ENCODE data around the gene MYO19. TPM values are rescaled to one million over a fixed set of nuclear protein-coding genes. Genes with fewer than 3 reads are reported as not detected.

Gene MYO19
- total and polyA plus RNA-seq, 9 of the 15 experiments (the other 6 are each of a cell fraction or from before 2014, with no cell fraction given) = 21.6 to 176 (median 129) TPM

- no peak for TF ChIP-seq SP2 (IDR thresholded peaks at IDR 0.05; ENCODE audit: extremely low read depth, low read depth, low read length, poor library complexity, severe bottlenecking)
- TF ChIP-seq GATAD2B (IDR thresholded peaks at IDR 0.05; ENCODE audit: borderline replicate concordance) = no peak
- no peak for TF ChIP-seq HNRNPK (IDR thresholded peaks at IDR 0.05; ENCODE audit: low read depth, low read length, poor library complexity, severe bottlenecking)
- TF ChIP-seq TEAD1 (CRISPR knock-in tag; IDR thresholded peaks at IDR 0.05) = 0 out of 4 replicates have a peak, but pooled peaks of 1 of the 2 experiments have one; percentile 36
- no peak for TF ChIP-seq SMARCE1 (IDR thresholded peaks at IDR 0.05)
- no peak for TF ChIP-seq MCM2 (IDR thresholded peaks at IDR 0.05; ENCODE audit: low read depth)
- TF ChIP-seq TEAD2 (tag; IDR thresholded peaks at IDR 0.05) = no peak
- no peak for TF ChIP-seq PURB (CRISPR knock-in tag; IDR thresholded peaks at IDR 0.05; ENCODE audit: low read depth)
- TF ChIP-seq TAF9B (IDR thresholded peaks at IDR 0.05; ENCODE audit: partially characterized antibody) = no peak
- TF ChIP-seq, protein P1, sequence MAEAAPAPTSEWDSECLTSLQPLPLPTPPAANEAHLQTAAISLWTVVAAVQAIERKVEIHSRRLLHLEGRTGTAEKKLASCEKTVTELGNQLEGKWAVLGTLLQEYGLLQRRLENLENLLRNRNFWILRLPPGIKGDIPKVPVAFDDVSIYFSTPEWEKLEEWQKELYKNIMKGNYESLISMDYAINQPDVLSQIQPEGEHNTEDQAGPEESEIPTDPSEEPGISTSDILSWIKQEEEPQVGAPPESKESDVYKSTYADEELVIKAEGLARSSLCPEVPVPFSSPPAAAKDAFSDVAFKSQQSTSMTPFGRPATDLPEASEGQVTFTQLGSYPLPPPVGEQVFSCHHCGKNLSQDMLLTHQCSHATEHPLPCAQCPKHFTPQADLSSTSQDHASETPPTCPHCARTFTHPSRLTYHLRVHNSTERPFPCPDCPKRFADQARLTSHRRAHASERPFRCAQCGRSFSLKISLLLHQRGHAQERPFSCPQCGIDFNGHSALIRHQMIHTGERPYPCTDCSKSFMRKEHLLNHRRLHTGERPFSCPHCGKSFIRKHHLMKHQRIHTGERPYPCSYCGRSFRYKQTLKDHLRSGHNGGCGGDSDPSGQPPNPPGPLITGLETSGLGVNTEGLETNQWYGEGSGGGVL (CRISPR knock-in tag; IDR thresholded peaks at IDR 0.05) = no peak
- TF ChIP-seq PKNOX1 (IDR thresholded peaks at IDR 0.05) = peak; percentile 62; the same call in 1 of the 2 replicates
- no peak for TF ChIP-seq IRF2 (CRISPR knock-in tag; IDR thresholded peaks at IDR 0.05)
- no peak for TF ChIP-seq CBX5 (IDR thresholded peaks at IDR 0.05; ENCODE audit: borderline replicate concordance, low read depth)
- no peak for TF ChIP-seq CREB3L1 (IDR thresholded peaks at IDR 0.05; ENCODE audit: borderline replicate concordance, low read depth)
- TF ChIP-seq ZNF408 (CRISPR knock-in tag; IDR thresholded peaks at IDR 0.05; ENCODE audit: low read depth) = no peak
- TF ChIP-seq, protein P2, sequence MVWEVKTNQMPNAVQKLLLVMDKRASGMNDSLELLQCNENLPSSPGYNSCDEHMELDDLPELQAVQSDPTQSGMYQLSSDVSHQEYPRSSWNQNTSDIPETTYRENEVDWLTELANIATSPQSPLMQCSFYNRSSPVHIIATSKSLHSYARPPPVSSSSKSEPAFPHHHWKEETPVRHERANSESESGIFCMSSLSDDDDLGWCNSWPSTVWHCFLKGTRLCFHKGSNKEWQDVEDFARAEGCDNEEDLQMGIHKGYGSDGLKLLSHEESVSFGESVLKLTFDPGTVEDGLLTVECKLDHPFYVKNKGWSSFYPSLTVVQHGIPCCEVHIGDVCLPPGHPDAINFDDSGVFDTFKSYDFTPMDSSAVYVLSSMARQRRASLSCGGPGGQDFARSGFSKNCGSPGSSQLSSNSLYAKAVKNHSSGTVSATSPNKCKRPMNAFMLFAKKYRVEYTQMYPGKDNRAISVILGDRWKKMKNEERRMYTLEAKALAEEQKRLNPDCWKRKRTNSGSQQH (CRISPR knock-in tag; IDR thresholded peaks at IDR 0.05) = no peak
- no peak for TF ChIP-seq KAT2B (IDR thresholded peaks at IDR 0.05; ENCODE audit: low read depth, low read length)
- peak; percentile 79; the same call in 1 of the 2 replicates for TF ChIP-seq RB1 (IDR thresholded peaks at IDR 0.05; ENCODE audit: low read depth)
- TF ChIP-seq, protein P3, sequence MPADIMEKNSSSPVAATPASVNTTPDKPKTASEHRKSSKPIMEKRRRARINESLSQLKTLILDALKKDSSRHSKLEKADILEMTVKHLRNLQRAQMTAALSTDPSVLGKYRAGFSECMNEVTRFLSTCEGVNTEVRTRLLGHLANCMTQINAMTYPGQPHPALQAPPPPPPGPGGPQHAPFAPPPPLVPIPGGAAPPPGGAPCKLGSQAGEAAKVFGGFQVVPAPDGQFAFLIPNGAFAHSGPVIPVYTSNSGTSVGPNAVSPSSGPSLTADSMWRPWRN (IDR thresholded peaks at IDR 0.05; ENCODE audit: low read depth) = no peak
- TF ChIP-seq EHMT2 (IDR thresholded peaks at IDR 0.05) = peak; percentile 99
- TF ChIP-seq PRMT5 (CRISPR knock-in tag; IDR thresholded peaks at IDR 0.05) = peak; percentile 92; the same call in 1 of the 2 replicates
- no peak for TF ChIP-seq BCL6 (CRISPR knock-in tag; IDR thresholded peaks at IDR 0.05)
These were observed 70.5 kb downstream of the MYO19 start (continued) for GRCh38 chr17:36463916-36464764.

Data from K562 (cell line).